HG03060 (cell line): ENCODE data around the gene CDH4.

ENCODE experiments used
- ATAC-seq: cut with Tn5 transposase; IDR thresholded peaks from one replicate; pipeline ENCODE4 v1.9.1; 2021; ENCODE audit warnings: low read depth, moderate number of reproducible peaks; ENCODE audit not compliant: unreplicated experiment

The CDH4 gene

GRCh38 chr20:61777773-61778494, 525.9 kb downstream of the CDH4 start:
- ATAC-seq, result no peak

DNA sequence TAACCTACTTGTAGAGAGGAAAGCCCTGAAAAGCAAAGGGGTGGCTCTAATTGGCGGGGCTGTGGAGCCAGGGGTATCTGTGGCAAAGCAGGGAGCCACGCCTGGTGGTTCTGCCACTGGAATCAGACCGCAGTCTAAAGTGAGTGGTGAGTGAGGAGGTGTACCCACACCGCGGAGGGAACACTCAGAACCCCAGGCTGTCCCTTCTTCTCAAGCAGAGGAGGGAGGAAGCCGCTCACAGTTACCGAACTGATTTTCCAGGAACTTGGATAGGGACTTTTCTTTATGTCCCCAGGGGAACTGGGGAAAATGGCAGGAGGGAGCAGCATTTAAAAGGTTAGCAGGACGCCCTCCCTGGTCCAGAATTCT, 526.4 kb downstream of the CDH4 start:
- no peak for ATAC-seq

DNA sequence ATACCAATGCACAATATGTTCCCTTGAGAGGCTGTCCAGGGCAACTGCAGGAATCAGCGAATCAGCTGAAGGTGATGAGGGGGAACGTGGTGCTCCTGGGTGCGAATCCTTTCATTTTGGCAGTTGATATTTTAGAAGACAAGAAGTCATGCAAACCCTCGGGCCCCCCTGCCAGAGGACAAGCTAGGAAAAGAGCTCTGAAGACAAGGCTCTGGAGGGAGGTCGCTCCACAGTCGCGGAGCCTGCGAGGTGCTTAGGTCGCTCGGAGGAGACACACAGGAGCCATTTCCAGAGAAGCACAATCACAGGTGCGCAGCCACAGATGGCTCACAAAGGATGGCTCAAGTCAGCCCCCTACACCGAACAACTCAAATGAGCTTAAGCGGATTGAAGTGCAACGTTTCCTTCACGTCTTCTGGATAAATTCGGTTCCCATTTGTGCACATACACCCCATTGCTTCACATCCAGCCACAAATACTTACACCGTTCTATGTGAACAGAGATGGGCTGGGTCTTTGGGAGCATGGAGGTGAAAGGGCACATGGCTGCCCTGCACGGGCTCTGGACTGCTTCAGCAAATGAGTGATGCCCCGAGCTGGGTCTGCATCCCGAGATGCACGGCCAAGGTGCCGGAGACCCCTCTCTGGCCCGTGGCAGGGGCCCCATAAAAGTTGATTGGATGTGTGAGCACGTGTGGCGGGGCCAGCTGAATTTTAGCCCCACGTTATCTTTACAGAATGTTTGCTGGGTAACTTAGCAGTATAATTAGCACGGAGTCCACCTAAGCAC, 527.3 kb downstream of the CDH4 start:
- ATAC-seq, result no peak

- no peak for ATAC-seq
Measured at GRCh38 chr20:61780066-61780465, 528.0 kb downstream of the CDH4 start.

DNA sequence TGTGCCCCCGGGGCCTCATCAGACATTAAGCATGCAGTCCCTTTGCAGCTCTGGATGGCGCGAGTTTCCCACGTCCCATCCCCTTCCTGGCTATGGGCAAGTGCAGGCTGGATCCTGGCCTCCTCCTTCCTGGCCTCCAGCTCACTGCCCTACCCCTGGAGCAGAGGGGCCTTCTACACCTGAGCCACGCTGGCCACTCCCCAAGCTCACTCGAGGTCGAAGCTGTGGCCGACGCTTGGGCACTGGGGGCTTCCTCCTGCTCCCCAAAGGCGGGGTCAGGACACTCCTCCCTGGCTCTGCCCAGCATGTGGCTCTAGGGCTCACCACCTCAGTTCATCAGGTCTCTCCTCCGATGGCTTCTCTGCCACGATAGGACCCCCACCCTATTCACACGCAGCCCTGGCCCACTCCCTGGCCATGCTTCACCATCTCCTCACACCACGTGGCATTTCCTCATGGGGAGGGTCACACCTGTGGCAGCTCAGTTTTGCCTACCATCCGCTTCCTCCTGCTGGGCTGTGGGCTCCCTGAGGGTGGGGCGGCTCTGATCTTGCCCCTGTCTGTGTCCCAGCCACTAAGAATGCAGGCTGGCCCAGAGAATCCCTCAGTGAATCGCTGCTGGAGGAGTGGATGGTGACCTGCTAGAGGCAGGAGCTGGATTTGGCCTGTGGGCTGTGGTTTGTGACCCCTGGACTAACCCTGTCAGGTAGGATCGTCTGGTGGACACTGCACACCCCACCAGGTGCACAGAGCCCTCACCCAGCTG, 532.9 kb downstream of the CDH4 start:
- no peak for ATAC-seq

- ATAC-seq, result no peak
Measured at GRCh38 chr20:61785567-61785816, 533.4 kb downstream of the CDH4 start.

GRCh38 chr20:61786230-61786629, 534.2 kb downstream of the CDH4 start:
- no peak for ATAC-seq

- no peak for ATAC-seq
Measured at GRCh38 chr20:61788343-61788742, 536.3 kb downstream of the CDH4 start.

DNA sequence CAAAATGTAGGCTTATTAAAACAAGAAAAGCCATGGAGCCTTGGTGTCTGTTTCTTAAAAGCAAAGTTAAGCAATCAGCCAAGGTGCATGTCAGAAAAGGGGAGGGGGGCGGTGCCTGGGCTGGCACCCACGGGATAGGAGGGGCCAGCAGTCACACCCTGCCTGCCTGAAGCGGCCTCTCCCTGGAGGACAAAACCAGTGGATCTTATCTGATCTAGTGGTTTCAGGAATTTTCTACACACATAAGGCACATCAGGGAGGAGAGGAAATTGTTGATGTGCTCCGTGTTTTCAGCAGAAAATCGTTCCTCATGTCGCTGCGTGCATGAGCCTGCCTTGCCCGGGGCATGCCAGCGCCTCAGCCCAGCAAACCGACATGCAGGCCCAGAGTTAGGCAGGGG, 537.3 kb downstream of the CDH4 start:
- no peak for ATAC-seq

DNA sequence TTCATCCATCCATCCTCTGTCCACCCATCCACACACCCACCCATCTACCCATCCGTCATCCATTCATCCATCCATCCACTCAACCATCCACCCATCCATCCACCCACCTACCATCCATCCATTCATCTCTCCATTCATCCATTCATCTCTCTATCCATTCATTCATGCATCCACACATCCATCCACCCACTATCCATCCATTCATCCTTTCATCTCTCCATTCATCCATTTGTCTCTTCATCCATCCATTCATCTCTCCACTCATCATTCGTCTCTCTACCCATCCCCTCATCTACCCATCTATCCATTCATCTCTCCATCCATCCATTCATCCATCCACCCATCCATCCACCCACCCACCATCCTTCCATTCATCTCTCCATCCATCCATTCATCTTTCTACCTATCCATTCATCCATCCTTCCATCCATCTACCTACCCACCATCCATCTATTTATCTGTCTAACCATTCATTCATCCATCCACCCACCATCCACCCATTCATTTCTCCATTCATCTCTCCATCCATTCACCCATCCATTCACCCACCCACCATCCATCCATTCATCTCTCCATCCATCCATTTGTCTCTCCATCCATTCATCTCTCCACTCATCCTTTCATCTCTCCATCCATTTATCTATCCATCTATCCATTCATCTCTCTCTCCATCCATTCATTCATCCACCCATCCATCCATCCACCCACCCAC, 538.2 kb downstream of the CDH4 start:
- no peak for ATAC-seq

DNA sequence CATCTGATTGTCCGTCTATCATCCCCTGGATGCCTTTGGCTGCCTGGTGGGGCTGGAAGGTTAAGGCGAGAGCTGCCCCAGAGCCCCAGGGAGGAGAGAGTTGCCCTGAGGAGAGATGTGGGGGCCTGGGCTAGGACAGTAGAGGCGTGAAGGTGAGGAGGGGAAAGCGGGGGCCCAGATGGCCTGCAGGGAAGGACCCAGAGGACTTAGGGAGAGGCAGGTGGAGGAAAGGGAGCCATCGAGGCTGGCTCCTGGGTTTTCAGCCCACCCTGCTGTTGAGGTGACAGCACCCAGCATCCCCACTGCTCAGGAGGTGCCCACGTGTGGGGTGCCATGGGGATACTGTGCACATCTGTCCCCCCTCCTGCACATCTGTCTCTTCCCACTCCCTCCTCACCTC, 539.9 kb downstream of the CDH4 start:
- no peak for ATAC-seq

GRCh38 chr20:61795669-61796630, 543.9 kb downstream of the CDH4 start:
- no peak for ATAC-seq

DNA sequence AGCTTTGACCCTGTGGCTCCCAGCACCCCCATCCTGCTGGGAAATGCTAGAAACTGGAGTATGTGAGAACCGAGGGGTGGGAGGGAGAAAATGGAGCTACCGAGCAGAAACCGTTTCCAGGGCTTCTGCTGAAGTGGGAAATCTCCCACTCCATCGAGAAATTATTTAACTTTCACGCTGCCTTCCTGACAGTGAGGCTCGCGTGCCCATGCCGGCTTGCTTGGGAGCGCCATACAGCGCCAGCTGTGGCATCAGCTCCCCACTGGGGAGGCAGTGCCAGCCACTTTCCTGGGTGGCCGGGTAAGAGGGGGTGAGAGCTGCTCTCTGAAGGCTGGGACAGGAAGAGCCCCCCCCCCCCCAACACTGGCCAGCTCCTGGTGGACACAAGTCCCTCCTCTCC, 544.7 kb downstream of the CDH4 start:
- no peak for ATAC-seq

- ATAC-seq, result no peak
Measured at GRCh38 chr20:61797200-61797599, 545.1 kb downstream of the CDH4 start.

GRCh38 chr20:61797971-61798411, 545.9 kb downstream of the CDH4 start:
- ATAC-seq, result no peak

DNA sequence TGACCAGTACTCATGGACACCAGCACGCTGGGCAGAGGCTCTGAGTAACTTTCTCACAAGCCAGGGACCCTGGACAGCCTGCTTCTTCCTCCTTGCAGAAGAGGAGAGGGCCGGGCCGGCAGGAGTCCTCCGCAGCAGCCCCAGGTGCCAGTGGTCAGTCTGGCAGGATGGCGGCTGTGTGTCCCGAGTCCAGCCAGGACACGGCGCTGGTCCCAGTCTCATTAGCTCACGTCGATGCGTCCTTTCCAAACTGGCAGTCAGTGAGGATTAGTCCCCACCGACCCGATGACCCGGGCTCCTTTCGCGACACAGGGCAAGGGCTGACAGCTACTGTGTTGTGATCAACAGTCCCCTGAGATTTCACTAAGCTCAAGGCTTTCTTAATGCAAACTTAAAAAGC, 546.6 kb downstream of the CDH4 start:
- ATAC-seq, result no peak

DNA sequence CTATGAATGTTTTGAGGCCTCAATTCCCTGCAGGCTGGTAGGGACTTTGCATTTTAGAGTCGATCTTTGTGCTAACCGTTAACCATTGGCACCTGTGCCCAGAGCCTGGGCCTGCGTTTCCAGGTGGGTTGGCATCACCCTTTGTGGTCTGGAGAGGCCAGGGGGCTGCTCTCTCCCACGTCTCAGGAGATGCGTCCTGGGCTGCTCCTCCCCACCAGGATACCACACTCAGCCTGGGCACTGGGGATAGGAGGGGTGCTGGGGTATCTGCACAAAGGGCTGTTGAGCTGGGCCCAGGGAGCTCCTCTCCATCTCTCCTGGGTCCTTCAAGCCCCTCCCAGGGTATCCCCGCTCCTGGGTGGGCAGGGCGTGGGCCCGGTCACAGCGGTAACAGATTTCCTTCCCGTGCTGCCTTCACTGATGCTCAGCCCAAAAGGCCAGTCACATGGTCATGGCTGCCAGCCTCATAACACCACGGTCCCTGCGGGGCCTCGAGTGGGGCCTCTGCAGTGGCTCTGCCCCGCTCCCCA, 547.4 kb downstream of the CDH4 start:
- ATAC-seq, result no peak

DNA sequence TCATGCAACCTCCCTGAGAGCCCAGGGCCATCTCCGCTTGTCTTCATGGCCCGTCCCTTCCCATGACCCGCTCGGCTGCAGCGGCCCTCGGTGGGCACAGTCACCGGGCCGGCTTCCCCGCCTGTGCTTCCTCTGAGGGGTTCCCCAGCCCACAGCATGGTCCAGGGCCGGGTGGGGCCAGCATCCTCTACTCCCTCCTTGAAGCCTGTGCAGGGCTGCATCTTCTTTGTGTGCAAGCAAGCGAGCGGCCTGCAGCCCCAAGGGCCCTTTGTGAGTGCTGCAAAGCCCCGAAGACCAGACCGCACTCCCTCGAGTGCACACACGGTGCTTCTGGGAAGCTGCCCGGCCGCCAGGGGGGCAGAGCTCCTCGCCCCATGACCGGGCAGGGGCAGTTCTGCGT, 547.9 kb downstream of the CDH4 start:
- ATAC-seq, result no peak

GRCh38 chr20:61800359-61801064, 548.5 kb downstream of the CDH4 start:
- no peak for ATAC-seq
